VCaP (cell line): ENCODE measurements around the gene NUBP2.

ENCODE experiments used
- H3K27ac ChIP-seq: fragments of 450-650 bp; 2 replicates; pipeline ENCODE4 v1.5.1; 2017
- TF ChIP-seq, protein P1 (sequence below): fragments of 450-650 bp; conservative IDR thresholded peaks from 2 replicates; pipeline ENCODE4 v1.5.1; 2017; ENCODE audit warnings: mild to moderate bottlenecking, moderate library complexity

Gene NUBP2

DNA sequence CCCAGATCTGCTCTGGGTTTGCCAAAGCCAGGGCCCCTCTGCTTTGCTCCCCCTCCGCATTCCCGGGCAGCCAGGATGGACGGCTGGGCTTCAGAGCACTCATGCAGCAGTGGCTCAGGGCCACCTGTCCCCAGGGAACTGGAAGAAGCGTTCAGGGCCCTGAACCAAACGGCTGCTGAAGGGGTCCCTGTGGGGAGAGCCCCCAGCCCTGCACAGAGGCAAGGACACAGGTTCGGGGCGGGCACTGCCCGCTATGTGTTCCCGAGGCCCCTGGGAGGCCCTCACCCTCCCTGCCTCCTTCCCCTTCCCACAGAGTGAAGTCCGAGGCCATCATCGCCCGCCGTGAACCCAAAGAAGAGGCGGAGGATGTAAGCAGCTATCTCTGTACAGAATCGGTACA, 21.8 kb upstream of the NUBP2 start:
- TF ChIP-seq, protein P1, sequence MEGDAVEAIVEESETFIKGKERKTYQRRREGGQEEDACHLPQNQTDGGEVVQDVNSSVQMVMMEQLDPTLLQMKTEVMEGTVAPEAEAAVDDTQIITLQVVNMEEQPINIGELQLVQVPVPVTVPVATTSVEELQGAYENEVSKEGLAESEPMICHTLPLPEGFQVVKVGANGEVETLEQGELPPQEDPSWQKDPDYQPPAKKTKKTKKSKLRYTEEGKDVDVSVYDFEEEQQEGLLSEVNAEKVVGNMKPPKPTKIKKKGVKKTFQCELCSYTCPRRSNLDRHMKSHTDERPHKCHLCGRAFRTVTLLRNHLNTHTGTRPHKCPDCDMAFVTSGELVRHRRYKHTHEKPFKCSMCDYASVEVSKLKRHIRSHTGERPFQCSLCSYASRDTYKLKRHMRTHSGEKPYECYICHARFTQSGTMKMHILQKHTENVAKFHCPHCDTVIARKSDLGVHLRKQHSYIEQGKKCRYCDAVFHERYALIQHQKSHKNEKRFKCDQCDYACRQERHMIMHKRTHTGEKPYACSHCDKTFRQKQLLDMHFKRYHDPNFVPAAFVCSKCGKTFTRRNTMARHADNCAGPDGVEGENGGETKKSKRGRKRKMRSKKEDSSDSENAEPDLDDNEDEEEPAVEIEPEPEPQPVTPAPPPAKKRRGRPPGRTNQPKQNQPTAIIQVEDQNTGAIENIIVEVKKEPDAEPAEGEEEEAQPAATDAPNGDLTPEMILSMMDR: no peak
- no peak overlapping the region for H3K27ac ChIP-seq

DNA sequence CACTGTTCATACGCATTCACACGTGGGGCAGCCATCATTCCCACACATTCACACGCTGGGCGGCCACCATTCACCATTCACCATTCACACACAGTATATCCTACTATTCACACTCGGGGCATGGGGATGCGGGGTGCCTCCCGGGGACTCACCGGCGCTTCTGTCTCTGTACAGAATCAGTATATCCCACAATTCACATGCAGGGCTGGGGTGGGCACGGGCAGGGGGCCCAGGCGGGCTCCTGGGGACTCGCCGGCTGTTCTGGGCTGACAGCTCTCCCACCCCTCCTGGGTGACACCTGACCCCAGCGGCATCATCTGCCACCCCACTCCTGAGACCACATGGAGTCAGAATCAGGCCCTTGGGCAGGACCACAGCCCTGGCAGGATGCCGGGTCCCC, 21.0 kb upstream of the NUBP2 start:
- H3K27ac ChIP-seq: no peak overlapping the region
- TF ChIP-seq, protein P1: no peak

DNA sequence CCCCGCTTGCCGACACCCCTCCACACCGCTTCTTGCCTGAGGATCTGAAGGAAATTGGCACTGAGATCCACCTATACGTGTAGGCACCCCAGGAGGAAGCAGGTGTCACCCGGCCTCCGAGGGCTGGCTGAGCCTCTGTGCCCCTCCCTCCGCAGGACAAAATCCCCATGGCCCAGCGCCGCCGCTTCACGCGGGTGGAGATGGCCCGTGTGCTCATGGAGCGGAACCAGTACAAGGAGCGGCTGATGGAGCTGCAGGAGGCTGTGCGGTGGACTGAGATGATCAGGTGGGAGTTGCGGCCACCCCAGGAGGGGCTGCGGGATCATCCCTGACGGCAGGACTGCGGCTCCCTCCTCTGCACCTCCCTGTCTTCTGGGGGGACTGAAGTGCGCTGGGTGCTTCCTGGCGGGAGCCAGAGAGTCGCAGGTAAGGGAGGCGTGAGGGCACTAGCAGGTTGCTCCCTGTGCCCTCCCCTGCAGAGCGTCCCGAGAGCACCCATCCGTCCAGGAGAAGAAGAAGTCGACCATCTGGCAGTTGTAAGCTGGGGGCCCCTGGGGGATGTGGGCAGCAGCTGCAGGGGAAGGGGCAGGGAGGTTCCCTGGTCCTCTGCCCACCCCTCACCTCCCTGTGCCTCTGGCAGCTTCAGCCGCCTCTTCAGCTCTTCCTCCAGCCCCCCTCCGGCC, 20.4 kb upstream of the NUBP2 start:
- TF ChIP-seq, protein P1: no peak
- no peak overlapping the region for H3K27ac ChIP-seq

DNA sequence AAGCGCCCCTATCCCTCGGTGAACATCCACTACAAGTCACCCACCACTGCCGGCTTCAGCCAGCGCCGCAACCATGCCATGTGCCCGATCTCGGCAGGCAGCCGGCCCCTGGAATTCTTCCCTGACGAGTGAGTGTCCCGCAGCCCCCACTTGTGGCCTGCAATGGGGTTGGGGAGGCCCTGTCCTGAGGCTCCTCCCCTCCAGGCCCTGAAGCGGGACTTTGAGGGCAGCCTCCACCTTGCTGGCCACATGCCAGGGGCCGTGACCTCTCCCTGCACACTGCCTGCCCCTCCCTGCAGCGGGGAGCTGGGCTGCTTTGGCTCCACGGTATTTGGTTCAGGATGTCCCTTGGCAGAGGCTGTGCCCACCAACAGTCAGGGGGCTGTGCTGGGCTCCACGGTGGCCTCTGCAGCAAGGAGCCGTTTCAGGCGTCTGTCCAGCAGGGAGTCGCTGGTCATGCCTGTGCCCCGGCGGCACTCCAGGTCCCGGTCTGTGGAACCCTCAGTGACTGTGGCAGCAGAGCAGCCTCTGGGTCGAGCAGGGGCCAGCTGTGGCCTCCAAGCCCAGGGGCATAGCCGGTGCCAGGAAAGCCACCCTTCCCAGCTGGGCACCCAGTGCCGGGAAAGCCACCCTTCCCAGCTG, 19.8 kb upstream of the NUBP2 start:
- H3K27ac ChIP-seq: no peak overlapping the region
- TF ChIP-seq, protein P1: no peak

DNA sequence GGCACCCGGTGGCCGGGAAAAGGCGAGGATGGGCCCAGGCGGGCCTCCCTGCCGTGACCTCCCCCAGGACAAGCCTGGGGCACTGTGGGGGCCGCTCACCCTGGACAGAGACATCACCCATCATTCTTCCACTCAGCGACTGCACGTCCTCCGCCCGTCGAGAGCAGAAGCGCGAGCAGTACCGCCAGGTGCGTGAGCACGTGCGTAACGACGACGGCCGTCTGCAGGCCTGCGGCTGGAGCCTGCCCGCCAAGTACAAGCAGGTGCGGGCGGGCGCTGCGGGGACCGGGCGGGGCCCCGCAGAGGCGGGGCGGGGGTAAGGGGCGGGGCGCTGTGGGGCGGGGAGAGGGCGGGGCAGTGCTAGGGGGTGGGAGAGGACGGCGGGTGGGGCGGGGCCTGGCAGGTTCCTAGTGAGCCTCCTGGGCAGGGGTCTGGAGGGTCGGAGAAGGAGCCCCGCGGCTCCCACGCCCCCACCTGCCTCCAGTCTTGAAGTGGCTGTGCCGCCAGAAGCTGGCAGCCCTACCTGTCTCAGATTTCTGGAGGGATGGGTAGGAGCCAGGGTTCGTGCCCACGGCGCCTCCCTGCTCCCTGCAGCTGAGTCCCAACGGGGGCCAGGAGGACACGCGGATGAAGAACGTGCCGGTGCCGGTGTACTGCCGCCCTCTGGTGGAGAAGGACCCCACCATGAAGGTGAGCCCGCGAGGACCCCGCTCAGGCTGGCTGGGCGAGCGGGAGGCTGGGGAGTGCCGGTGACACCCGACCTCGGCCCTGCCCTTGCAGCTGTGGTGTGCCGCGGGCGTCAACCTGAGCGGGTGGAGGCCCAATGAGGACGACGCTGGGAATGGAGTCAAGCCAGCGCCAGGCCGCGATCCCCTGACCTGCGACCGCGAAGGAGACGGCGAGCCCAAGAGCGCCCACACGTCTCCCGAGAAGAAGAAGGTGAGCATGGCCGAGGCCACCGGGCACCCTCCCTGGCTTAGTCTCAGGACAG, 18.9 kb upstream of the NUBP2 start:
- no peak overlapping the region for H3K27ac ChIP-seq

DNA sequence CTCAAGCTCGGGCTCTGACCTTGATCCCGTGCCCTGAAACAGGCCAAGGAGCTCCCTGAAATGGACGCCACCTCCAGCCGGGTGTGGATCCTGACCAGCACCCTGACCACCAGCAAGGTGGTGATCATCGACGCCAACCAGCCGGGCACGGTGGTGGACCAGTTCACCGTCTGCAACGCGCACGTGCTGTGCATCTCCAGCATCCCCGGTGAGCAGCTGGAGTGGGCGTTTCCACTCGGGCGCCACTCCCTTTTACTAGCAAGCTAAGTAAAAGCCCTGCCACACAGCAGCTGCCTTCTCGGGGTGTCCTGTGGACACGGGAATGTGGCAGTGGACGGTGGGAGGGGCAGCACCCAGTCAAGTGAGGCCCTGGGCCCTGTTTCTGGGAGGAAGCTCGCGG, 17.8 kb upstream of the NUBP2 start:
- TF ChIP-seq, protein P1: no peak

More for the DNA sequence above, 18.9 kb upstream of the NUBP2 start:
- TF ChIP-seq, protein P1: no peak; the same call in 1 of the 2 replicates

DNA sequence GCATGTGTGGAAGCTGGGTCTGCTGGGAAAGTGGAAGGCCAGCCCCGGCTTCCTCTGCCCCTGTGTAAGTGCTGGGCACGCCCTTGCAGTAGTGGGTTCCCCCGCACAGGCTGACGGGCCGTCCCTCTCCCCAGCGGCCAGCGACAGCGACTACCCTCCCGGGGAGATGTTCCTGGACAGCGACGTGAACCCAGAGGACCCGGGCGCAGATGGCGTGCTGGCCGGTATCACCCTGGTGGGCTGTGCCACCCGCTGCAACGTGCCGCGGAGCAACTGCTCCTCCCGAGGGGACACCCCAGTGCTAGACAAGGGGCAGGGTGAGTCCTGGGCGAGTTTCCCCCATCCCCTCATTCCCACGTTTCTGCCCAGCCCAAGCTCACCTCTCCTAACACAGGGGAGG, 16.9 kb upstream of the NUBP2 start:
- H3K27ac ChIP-seq: no peak overlapping the region
- TF ChIP-seq, protein P1: no peak

More for the DNA sequence above, 17.8 kb upstream of the NUBP2 start:
- H3K27ac ChIP-seq: no peak overlapping the region
